HEK293 (cell line): Measurements from ENCODE around the gene PHETA1.
A peak's percentile ranks its signal among the peaks of the same experiment; 100 is the strongest.

Experiments
- GLI2 ChIP-seq: fragments of 450-650 bp; formaldehyde crosslinking; IDR thresholded peaks from 2 replicates; pipeline ENCODE4; 2017; ENCODE audit warnings: missing biosample characterization, missing genetic modification characterization, low read depth, borderline replicate concordance
- REPIN1 ChIP-seq: fragments of 450-650 bp; formaldehyde crosslinking; IDR thresholded peaks from 2 replicates; pipeline ENCODE4 v1.5.1; 2017; ENCODE audit warnings: missing biosample characterization, missing genetic modification characterization, low read depth
- ZNF112 ChIP-seq: fragments of 450-650 bp; formaldehyde crosslinking; IDR thresholded peaks from 2 replicates; pipeline ENCODE4 v1.5.0; 2017; ENCODE audit warnings: missing biosample characterization, missing genetic modification characterization
- ZNF138 ChIP-seq: fragments of 450-650 bp; formaldehyde crosslinking; IDR thresholded peaks from 2 replicates; pipeline ENCODE4 v1.5.1; 2016; ENCODE audit warnings: missing biosample characterization, missing genetic modification characterization, borderline replicate concordance
- ZNF221 ChIP-seq: fragments of 450-650 bp; formaldehyde crosslinking; IDR thresholded peaks from 2 replicates; pipeline ENCODE4 v1.5.1; 2017; ENCODE audit warnings: missing biosample characterization, missing genetic modification characterization, borderline replicate concordance
- ZNF394 ChIP-seq: fragments of 450-650 bp; formaldehyde crosslinking; IDR thresholded peaks from 2 replicates; pipeline ENCODE4 v1.5.1; 2016; ENCODE audit warnings: missing biosample characterization, missing genetic modification characterization, mild to moderate bottlenecking, moderate library complexity, borderline replicate concordance
- ZNF433 ChIP-seq: fragments of 450-650 bp; formaldehyde crosslinking; IDR thresholded peaks from 2 replicates; pipeline ENCODE4 v1.5.1; 2016; ENCODE audit warnings: missing biosample characterization, missing genetic modification characterization, low read depth
- ZNF48 ChIP-seq: fragments of 450-650 bp; formaldehyde crosslinking; IDR thresholded peaks from 2 replicates; pipeline ENCODE4 v1.5.1; 2016; ENCODE audit warnings: missing biosample characterization, missing genetic modification characterization
- ZNF560 ChIP-seq: fragments of 450-650 bp; formaldehyde crosslinking; IDR thresholded peaks from 2 replicates; pipeline ENCODE4 v1.5.1; 2017; ENCODE audit warnings: missing biosample characterization, missing genetic modification characterization, borderline replicate concordance
- ZNF621 ChIP-seq: fragments of 450-650 bp; formaldehyde crosslinking; IDR thresholded peaks from 2 replicates; pipeline ENCODE4 v1.5.1; 2017; ENCODE audit warnings: missing biosample characterization, missing genetic modification characterization
- TF ChIP-seq, protein P1 (sequence below): fragments of 450-650 bp; formaldehyde crosslinking; IDR thresholded peaks from 2 replicates; pipeline ENCODE4 v1.5.1; 2016; ENCODE audit warnings: missing biosample characterization, missing genetic modification characterization
- TF ChIP-seq, protein P2 (sequence below): fragments of 450-650 bp; formaldehyde crosslinking; IDR thresholded peaks from 2 replicates; pipeline ENCODE4 v1.5.1; 2016; ENCODE audit warnings: missing biosample characterization, missing genetic modification characterization, borderline replicate concordance
- TF ChIP-seq, protein P3 (sequence below): fragments of 450-650 bp; formaldehyde crosslinking; IDR thresholded peaks from 2 replicates; pipeline ENCODE4 v1.5.1; 2017; ENCODE audit warnings: missing biosample characterization, mild to moderate bottlenecking, missing genetic modification characterization, moderate library complexity
- TF ChIP-seq, protein P4 (sequence below): fragments of 450-650 bp; formaldehyde crosslinking; IDR thresholded peaks from 2 replicates; pipeline ENCODE4 v1.5.1; 2016; ENCODE audit warnings: missing biosample characterization, missing genetic modification characterization
- TF ChIP-seq, protein P5 (sequence below): fragments of 450-650 bp; formaldehyde crosslinking; IDR thresholded peaks from 2 replicates; pipeline ENCODE4 v1.5.1; 2016; ENCODE audit warnings: missing biosample characterization, missing genetic modification characterization
- TF ChIP-seq, protein P6 (sequence below): fragments of 450-650 bp; formaldehyde crosslinking; IDR thresholded peaks from 2 replicates; pipeline ENCODE4 v1.5.1; 2017; ENCODE audit warnings: missing biosample characterization, missing genetic modification characterization
- TF ChIP-seq, protein P7 (sequence below): sonication (generic); formaldehyde crosslinking; IDR thresholded peaks from 2 replicates; pipeline ENCODE4 v1.8.1; 2022; ENCODE audit warnings: mild to moderate bottlenecking, moderate library complexity, missing genetic modification reagents
- TF ChIP-seq, protein P8 (sequence below): fragments of 450-650 bp; formaldehyde crosslinking; IDR thresholded peaks from 2 replicates; pipeline ENCODE4 v1.5.1; 2016; ENCODE audit warnings: missing biosample characterization, missing genetic modification characterization
- TF ChIP-seq, protein P9 (sequence below): fragments of 450-650 bp; IDR thresholded peaks from 2 replicates; pipeline ENCODE4 v1.5.1; 2018; ENCODE audit warnings: missing biosample characterization, mild to moderate bottlenecking, missing genetic modification characterization

PHETA1 gene

DNA sequence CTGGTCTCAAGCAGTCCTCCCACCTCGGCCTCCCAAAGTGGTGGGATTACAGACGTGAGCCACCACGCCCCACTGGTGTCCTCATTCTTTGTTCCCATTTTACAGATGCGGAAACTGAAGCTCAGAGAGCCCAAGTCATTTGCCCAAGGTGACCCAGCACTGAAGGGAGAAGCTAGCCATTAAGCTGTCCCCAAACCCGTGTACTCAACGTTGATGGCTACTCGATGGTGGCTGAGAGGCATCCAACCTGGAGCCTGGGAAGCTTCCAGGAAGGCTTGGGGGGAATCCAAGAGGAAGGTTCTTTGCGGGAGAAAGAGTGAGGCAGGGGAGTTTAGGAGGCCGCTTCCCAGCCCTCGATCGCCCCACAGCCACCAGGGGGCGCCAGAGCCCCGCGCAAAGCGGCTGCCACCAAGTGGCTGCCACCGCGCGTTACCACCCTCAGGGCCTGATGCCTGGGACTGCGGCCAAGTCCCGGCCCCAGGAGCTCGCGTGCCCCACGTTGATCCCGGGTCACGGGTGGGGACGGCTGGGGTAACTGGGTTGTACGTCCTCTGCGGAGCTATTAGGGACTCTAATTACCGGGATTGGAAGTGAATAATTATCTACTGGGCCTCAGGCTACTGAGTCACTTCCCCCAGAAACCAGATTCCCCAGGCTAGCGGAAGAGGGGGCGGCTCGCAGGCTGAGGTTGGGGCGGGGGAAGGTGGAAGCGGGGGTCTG, 28.0 kb upstream of the PHETA1 start (continued):
- TF ChIP-seq, protein P1, sequence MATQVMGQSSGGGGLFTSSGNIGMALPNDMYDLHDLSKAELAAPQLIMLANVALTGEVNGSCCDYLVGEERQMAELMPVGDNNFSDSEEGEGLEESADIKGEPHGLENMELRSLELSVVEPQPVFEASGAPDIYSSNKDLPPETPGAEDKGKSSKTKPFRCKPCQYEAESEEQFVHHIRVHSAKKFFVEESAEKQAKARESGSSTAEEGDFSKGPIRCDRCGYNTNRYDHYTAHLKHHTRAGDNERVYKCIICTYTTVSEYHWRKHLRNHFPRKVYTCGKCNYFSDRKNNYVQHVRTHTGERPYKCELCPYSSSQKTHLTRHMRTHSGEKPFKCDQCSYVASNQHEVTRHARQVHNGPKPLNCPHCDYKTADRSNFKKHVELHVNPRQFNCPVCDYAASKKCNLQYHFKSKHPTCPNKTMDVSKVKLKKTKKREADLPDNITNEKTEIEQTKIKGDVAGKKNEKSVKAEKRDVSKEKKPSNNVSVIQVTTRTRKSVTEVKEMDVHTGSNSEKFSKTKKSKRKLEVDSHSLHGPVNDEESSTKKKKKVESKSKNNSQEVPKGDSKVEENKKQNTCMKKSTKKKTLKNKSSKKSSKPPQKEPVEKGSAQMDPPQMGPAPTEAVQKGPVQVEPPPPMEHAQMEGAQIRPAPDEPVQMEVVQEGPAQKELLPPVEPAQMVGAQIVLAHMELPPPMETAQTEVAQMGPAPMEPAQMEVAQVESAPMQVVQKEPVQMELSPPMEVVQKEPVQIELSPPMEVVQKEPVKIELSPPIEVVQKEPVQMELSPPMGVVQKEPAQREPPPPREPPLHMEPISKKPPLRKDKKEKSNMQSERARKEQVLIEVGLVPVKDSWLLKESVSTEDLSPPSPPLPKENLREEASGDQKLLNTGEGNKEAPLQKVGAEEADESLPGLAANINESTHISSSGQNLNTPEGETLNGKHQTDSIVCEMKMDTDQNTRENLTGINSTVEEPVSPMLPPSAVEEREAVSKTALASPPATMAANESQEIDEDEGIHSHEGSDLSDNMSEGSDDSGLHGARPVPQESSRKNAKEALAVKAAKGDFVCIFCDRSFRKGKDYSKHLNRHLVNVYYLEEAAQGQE (tag by site-specific recombination) = no peak
- TF ChIP-seq, protein P2, sequence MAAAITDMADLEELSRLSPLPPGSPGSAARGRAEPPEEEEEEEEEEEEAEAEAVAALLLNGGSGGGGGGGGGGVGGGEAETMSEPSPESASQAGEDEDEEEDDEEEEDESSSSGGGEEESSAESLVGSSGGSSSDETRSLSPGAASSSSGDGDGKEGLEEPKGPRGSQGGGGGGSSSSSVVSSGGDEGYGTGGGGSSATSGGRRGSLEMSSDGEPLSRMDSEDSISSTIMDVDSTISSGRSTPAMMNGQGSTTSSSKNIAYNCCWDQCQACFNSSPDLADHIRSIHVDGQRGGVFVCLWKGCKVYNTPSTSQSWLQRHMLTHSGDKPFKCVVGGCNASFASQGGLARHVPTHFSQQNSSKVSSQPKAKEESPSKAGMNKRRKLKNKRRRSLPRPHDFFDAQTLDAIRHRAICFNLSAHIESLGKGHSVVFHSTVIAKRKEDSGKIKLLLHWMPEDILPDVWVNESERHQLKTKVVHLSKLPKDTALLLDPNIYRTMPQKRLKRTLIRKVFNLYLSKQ (tag by site-specific recombination) = no peak
- TF ChIP-seq ZNF394 (tag by site-specific recombination) (peak; percentile 52; the same call in 1 of the 2 replicates), ZNF112 (tag by site-specific recombination) (no peak), ZNF48 (no peak), ZNF560 (tag by site-specific recombination) (no peak), ZNF221 (no peak), ZNF433 (tag by site-specific recombination) (no peak), ZNF138 (no peak), REPIN1 (no peak), ZNF621 (tag by site-specific recombination) (no peak), GLI2 (tag by site-specific recombination) (no peak)
- TF ChIP-seq, protein P3, sequence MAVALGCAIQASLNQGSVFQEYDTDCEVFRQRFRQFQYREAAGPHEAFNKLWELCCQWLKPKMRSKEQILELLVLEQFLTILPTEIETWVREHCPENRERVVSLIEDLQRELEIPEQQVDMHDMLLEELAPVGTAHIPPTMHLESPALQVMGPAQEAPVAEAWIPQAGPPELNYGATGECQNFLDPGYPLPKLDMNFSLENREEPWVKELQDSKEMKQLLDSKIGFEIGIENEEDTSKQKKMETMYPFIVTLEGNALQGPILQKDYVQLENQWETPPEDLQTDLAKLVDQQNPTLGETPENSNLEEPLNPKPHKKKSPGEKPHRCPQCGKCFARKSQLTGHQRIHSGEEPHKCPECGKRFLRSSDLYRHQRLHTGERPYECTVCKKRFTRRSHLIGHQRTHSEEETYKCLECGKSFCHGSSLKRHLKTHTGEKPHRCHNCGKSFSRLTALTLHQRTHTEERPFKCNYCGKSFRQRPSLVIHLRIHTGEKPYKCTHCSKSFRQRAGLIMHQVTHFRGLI (tag by site-specific recombination) = no peak
- TF ChIP-seq, protein P4, sequence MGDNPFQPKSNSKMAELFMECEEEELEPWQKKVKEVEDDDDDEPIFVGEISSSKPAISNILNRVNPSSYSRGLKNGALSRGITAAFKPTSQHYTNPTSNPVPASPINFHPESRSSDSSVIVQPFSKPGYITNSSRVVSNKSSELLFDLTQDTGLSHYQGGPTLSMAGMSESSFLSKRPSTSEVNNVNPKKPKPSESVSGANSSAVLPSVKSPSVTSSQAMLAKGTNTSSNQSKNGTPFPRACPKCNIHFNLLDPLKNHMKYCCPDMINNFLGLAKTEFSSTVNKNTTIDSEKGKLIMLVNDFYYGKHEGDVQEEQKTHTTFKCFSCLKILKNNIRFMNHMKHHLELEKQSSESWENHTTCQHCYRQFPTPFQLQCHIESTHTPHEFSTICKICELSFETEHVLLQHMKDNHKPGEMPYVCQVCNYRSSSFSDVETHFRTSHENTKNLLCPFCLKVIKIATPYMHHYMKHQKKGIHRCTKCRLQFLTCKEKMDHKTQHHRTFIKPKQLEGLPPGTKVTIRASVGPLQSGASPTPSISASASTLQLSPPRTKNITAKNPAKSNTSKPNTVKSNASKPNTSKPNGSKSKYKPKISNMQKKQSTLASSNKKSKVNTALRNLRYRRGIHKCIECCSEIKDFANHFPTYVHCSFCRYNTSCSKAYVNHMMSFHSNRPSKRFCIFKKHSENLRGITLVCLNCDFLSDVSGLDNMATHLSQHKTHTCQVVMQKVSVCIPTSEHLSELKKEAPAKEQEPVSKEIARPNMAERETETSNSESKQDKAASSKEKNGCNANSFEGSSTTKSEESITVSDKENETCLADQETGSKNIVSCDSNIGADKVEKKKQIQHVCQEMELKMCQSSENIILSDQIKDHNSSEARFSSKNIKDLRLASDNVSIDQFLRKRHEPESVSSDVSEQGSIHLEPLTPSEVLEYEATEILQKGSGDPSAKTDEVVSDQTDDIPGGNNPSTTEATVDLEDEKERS (tag by site-specific recombination) = peak; percentile 73
- TF ChIP-seq, protein P5, sequence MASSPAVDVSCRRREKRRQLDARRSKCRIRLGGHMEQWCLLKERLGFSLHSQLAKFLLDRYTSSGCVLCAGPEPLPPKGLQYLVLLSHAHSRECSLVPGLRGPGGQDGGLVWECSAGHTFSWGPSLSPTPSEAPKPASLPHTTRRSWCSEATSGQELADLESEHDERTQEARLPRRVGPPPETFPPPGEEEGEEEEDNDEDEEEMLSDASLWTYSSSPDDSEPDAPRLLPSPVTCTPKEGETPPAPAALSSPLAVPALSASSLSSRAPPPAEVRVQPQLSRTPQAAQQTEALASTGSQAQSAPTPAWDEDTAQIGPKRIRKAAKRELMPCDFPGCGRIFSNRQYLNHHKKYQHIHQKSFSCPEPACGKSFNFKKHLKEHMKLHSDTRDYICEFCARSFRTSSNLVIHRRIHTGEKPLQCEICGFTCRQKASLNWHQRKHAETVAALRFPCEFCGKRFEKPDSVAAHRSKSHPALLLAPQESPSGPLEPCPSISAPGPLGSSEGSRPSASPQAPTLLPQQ (tag by site-specific recombination) = peak; percentile 48; the same call in 1 of the 2 replicates
- TF ChIP-seq, protein P6, sequence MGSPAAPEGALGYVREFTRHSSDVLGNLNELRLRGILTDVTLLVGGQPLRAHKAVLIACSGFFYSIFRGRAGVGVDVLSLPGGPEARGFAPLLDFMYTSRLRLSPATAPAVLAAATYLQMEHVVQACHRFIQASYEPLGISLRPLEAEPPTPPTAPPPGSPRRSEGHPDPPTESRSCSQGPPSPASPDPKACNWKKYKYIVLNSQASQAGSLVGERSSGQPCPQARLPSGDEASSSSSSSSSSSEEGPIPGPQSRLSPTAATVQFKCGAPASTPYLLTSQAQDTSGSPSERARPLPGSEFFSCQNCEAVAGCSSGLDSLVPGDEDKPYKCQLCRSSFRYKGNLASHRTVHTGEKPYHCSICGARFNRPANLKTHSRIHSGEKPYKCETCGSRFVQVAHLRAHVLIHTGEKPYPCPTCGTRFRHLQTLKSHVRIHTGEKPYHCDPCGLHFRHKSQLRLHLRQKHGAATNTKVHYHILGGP (tag by site-specific recombination) = no peak
- TF ChIP-seq, protein P7, sequence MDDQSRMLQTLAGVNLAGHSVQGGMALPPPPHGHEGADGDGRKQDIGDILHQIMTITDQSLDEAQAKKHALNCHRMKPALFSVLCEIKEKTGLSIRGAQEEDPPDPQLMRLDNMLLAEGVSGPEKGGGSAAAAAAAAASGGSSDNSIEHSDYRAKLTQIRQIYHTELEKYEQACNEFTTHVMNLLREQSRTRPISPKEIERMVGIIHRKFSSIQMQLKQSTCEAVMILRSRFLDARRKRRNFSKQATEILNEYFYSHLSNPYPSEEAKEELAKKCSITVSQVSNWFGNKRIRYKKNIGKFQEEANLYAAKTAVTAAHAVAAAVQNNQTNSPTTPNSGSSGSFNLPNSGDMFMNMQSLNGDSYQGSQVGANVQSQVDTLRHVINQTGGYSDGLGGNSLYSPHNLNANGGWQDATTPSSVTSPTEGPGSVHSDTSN (CRISPR knock-in tag) = no peak
- TF ChIP-seq, protein P8, sequence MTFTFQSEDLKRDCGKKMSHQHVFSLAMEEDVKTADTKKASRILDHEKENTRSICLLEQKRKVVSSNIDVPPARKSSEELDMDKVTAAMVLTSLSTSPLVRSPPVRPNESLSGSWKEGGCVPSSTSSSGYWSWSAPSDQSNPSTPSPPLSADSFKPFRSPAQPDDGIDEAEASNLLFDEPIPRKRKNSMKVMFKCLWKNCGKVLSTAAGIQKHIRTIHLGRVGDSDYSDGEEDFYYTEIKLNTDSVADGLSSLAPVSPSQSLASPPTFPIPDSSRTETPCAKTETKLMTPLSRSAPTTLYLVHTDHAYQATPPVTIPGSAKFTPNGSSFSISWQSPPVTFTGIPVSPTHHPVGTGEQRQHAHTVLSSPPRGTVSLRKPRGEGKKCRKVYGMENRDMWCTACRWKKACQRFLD (tag by site-specific recombination) = no peak
- TF ChIP-seq, protein P9, sequence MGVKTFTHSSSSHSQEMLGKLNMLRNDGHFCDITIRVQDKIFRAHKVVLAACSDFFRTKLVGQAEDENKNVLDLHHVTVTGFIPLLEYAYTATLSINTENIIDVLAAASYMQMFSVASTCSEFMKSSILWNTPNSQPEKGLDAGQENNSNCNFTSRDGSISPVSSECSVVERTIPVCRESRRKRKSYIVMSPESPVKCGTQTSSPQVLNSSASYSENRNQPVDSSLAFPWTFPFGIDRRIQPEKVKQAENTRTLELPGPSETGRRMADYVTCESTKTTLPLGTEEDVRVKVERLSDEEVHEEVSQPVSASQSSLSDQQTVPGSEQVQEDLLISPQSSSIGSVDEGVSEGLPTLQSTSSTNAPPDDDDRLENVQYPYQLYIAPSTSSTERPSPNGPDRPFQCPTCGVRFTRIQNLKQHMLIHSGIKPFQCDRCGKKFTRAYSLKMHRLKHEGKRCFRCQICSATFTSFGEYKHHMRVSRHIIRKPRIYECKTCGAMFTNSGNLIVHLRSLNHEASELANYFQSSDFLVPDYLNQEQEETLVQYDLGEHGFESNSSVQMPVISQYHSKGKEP = peak; percentile 44; the same call in 1 of the 2 replicates
